Duodenal mucosa (tissue), 2 donors: ENCODE data around the gene PLXNB3.
"Not testable (repeated sequence)": the region's sequence is repeated elsewhere in the genome, so short reads cannot be mapped to it uniquely, and the experiment has no call there.

Source experiments
- H3K27ac ChIP-seq: one replicate; pipeline ENCODE4 v1.7.0; 2013; ENCODE audit warnings: low read depth, low read length
- H3K27me3 ChIP-seq, 2 donors: one replicate each; pipeline ENCODE4 v1.7.0; 2013; ENCODE audit warnings: low read length in 2 of 2, control low read depth in 1 of 2; ENCODE audit not compliant: insufficient read depth in 2 of 2, control insufficient read depth in 1 of 2
- H3K36me3 ChIP-seq, 2 donors: one replicate each; pipeline ENCODE4 v1.7.0; 2013; ENCODE audit warnings: low read length in 2 of 2, control low read depth in 1 of 2; ENCODE audit not compliant: insufficient read depth in 2 of 2, control insufficient read depth in 1 of 2
- H3K4me1 ChIP-seq, 2 donors: one replicate each; pipeline ENCODE4 v1.7.0; 2013; ENCODE audit warnings: low read length in 2 of 2, control low read depth in 1 of 2; ENCODE audit not compliant: insufficient read depth in 2 of 2, control insufficient read depth in 1 of 2
- H3K4me3 ChIP-seq, 2 donors: one replicate each; pipeline ENCODE4 v1.7.0; 2013; ENCODE audit warnings: low read length in 2 of 2, low read depth in 1 of 2
- H3K9ac ChIP-seq, 2 donors: one replicate each; pipeline ENCODE4 v1.7.0; 2013; ENCODE audit warnings: low read length in 2 of 2, low read depth in 1 of 2
- H3K9me3 ChIP-seq, 2 donors: one replicate each; pipeline ENCODE4 v1.7.0; 2013; ENCODE audit warnings: low read length in 2 of 2, control low read depth in 1 of 2; ENCODE audit not compliant: control insufficient read depth in 1 of 2

PLXNB3 gene

GRCh38 chrX:153741446-153741845, 22.6 kb upstream of the PLXNB3 start:
- H3K4me3 ChIP-seq: no peak overlapping the region
- H3K27me3 ChIP-seq: no peaks in the 10 kb centered on the region
- H3K4me1 ChIP-seq: peaks cover 5 to 19% of the 10 kb centered on the region in 2 donors
- H3K27ac ChIP-seq: no peak overlapping the region
- no peaks in the 10 kb centered on the region for H3K36me3 ChIP-seq
- H3K9ac ChIP-seq: no peak overlapping the region
- no peaks in the 10 kb centered on the region for H3K9me3 ChIP-seq

GRCh38 chrX:153742111-153742510, 21.9 kb upstream of the PLXNB3 start:
- H3K9me3 ChIP-seq, H3K4me3 ChIP-seq: not testable (repeated sequence)
- H3K4me1 ChIP-seq: peaks cover 5 to 12% of the 10 kb centered on the region in 2 donors

GRCh38 chrX:153742796-153743467, 21.1 kb upstream of the PLXNB3 start:
- H3K27ac ChIP-seq: peak overlapping the region; percentile 32
- H3K27me3 ChIP-seq, H3K9ac ChIP-seq, H3K4me3 ChIP-seq, H3K9me3 ChIP-seq, H3K36me3 ChIP-seq: not testable (repeated sequence)
- H3K4me1 ChIP-seq: peaks cover 5 to 11% of the 10 kb centered on the region in 2 donors

More at GRCh38 chrX:153742111-153742510, 21.9 kb upstream of the PLXNB3 start:
- H3K36me3 ChIP-seq, H3K9ac ChIP-seq, H3K27ac ChIP-seq, H3K27me3 ChIP-seq: not testable (repeated sequence)

- not testable (repeated sequence) for H3K27me3 ChIP-seq, H3K9me3 ChIP-seq, H3K36me3 ChIP-seq, H3K4me3 ChIP-seq
- Histone ChIP-seq H3K4me1 (peaks cover 5 to 11% of the 10 kb centered on the region in 2 donors), H3K9ac (peak overlapping the region in 1 of 2 donors; percentile 38), H3K27ac (peak overlapping the region; percentile 32)
Observed at GRCh38 chrX:153743468-153744209, 20.4 kb upstream of the PLXNB3 start.

DNA sequence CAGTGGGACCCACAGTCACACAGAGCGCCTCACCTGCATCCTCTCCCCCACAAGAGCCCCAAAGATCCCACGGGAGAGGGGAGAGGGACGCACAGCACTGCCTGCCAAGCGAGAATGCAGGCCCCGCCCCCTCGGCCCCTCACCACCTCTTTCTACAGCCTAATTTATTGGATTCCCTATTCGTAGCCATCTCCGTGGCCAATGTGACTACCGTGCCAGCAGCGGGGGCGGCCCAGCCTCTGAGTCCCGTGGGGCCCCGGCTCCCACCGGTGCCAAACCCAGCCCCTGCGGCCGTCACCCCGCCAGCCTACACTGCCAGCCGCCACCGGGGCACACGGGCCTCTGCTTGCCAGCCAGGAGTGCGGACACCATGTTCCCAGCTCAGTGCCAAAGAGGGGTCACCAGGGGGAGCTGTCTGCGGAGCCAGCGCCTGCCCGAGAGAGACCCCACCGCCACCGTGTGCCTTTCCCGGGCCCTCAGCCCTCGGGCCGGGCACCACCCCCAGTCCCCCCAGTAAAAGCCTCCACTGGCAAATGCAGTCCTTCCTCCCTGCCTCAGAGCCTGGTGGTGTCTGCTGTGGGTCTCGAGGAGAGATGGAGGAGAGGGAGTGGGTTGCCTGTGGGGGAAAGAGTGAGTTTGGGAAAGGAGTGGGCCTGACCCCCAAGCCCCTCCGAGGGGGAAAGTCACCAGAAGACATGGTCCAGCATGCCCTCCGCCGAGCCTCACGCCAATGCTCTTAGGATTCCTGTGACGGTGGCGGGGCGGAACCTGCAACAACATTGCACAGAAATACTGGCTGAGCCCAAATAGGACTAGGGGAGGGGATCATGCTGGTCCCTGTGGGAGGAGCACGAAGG, 19.6 kb upstream of the PLXNB3 start:
- H3K4me1 ChIP-seq: peaks cover 5 to 11% of the 10 kb centered on the region in 2 donors
- no peaks in the 10 kb centered on the region for H3K36me3 ChIP-seq
- H3K27ac ChIP-seq: no peak overlapping the region
- no peaks in the 10 kb centered on the region for H3K27me3 ChIP-seq
- no peaks in the 10 kb centered on the region for H3K9me3 ChIP-seq
- no peak overlapping the region for H3K4me3 ChIP-seq
- H3K9ac ChIP-seq: peak overlapping the region in 1 of 2 donors; percentile 38

DNA sequence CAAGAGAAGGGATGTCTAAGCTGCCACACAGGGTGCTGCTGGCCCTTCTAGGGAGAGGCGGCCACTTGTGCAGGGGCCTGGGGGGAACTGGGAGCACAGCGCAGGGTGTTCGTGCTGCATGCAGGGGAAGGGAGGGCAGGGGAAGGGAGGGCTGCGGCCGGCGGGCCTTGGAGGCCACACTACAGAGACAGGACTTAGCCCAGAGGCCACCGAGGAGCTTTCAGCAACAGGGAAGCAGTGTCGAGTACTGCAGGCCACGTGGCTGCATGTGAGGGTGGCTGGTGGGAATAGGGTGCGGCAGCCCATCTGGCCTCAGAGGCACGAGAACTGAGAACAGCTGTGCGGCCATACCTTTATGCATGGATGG, 19.0 kb upstream of the PLXNB3 start:
- not testable (repeated sequence) for H3K9ac ChIP-seq, H3K27me3 ChIP-seq, H3K4me3 ChIP-seq, H3K9me3 ChIP-seq, H3K27ac ChIP-seq, H3K36me3 ChIP-seq
- H3K4me1 ChIP-seq: peaks cover 4 to 10% of the 10 kb centered on the region in 2 donors

- Histone ChIP-seq H3K4me1 (no peaks in the 10 kb centered on the region), H3K36me3 (no peaks in the 10 kb centered on the region), H3K4me3 (no peak overlapping the region), H3K9ac (no peak overlapping the region), H3K27me3 (no peaks in the 10 kb centered on the region), H3K9me3 (no peaks in the 10 kb centered on the region), H3K27ac (no peak overlapping the region)
Observed at GRCh38 chrX:153746359-153746758, 17.7 kb upstream of the PLXNB3 start.

DNA sequence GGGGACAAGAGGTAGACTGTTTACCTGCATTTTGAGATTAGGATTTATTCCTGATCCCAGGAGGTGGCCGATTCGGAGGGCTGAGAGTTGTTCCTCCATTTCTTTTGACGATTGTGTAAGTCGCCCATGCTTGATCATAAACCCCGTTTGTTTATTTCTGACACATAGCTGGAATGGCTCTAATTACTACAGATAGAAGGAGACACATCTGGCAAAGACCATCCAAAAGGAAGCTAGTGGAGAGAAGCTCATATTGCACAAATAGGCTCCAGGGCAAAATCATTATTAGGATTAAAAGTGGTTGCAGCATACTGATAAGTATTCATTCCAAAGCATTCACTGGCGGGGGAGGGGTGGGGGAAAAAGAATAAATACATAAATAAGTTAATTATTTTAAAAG, 17.1 kb upstream of the PLXNB3 start:
- H3K27me3 ChIP-seq, H3K9ac ChIP-seq, H3K4me3 ChIP-seq, H3K36me3 ChIP-seq, H3K9me3 ChIP-seq, H3K4me1 ChIP-seq, H3K27ac ChIP-seq: not testable (repeated sequence)

DNA sequence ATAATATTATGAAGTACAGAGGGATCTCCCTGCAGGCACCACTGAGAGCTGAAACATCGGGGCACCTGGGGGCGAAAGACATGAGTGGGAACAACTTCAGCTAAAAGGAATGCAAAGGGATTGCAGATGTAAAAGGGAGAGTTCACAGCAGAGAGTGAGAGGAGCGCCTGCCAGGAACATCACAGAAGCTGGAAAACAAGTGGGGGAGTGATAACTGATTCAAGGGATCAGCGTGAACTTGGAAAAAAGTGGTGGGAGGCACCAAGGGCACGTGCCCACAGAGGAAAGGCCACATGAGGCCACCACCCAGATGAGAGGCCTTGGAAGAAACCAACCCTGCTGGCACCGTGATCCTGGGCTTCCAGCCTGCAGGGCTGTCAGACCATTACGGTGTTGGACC, 15.0 kb upstream of the PLXNB3 start:
- not testable (repeated sequence) for H3K4me1 ChIP-seq, H3K27me3 ChIP-seq, H3K4me3 ChIP-seq, H3K36me3 ChIP-seq, H3K27ac ChIP-seq, H3K9ac ChIP-seq, H3K9me3 ChIP-seq

DNA sequence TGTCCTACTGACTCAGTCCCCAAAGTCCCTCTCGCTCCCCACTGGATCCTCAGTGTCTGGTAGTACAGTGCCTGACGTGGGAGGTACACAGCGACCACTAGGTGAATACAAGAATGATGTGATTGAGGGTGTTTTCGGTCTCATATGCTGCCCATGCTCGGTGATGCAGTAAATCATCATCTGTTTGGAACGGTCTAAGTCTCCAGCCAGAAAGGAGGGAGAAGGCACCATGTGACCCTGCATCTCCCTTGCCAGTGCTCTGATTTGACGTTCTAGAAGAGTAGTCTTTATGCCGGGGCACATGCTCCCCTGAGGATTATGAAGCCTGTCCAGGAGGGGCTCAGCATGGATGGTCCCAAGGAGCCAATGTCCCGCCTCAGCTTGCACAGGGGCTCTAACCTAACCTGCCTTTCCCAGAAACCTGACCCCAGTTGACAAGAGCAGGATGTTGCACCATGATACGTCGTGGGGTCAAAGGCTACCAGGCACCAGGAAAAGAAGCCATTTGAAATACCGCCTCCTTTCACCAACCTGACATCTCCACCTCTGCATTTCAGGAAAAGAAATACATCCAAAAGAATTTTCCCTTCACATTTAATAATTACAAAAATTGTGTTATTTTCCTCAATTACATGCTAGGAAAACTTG, 13.8 kb upstream of the PLXNB3 start:
- no peaks in the 10 kb centered on the region for H3K36me3 ChIP-seq
- no peak overlapping the region for H3K9ac ChIP-seq
- H3K4me1 ChIP-seq: no peaks in the 10 kb centered on the region
- H3K4me3 ChIP-seq: no peak overlapping the region
- no peaks in the 10 kb centered on the region for H3K9me3 ChIP-seq
- no peaks in the 10 kb centered on the region for H3K27me3 ChIP-seq
- no peak overlapping the region for H3K27ac ChIP-seq
